ENCODE results near the gene KIAA0513.

- TF ChIP-seq, protein P1, sequence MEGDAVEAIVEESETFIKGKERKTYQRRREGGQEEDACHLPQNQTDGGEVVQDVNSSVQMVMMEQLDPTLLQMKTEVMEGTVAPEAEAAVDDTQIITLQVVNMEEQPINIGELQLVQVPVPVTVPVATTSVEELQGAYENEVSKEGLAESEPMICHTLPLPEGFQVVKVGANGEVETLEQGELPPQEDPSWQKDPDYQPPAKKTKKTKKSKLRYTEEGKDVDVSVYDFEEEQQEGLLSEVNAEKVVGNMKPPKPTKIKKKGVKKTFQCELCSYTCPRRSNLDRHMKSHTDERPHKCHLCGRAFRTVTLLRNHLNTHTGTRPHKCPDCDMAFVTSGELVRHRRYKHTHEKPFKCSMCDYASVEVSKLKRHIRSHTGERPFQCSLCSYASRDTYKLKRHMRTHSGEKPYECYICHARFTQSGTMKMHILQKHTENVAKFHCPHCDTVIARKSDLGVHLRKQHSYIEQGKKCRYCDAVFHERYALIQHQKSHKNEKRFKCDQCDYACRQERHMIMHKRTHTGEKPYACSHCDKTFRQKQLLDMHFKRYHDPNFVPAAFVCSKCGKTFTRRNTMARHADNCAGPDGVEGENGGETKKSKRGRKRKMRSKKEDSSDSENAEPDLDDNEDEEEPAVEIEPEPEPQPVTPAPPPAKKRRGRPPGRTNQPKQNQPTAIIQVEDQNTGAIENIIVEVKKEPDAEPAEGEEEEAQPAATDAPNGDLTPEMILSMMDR (IDR thresholded peaks at IDR 0.05): no peak
- no peak for TF ChIP-seq POLR2A (IDR thresholded peaks at IDR 0.05)
Measured at GRCh38 chr16:85091522-85091910, 63.9 kb downstream of the KIAA0513 start.
